ENCODE data around the gene SPACA4. TPM values are rescaled to one million over a fixed set of nuclear protein-coding genes. Genes with fewer than 3 reads are reported as not detected.

The SPACA4 gene
- polyA plus RNA-seq, 3 donors, result not detected

- Mint-ChIP-seq H3K4me3 (no peak overlapping the region), H3K9me3 (peaks cover 0 to 5% (median 0%) of the 10 kb centered on the region in 7 donors), H3K36me3 (no peaks in the 10 kb centered on the region), H3K27ac (no peak overlapping the region), H3K27me3 (ENCODE audit: low read depth in 3 of 3) (peaks cover 0 to 4% (median 4%) of the 10 kb centered on the region in 3 donors), H3K4me1 (peaks cover 12% of the 10 kb centered on the region)
- no peak overlapping the region for H3K4me3 ChIP-seq (replicated peaks in 1 of 3; ENCODE audit: low read depth in 2 of 3, low read length in 3 of 3)
- WGBS (ENCODE audit: insufficient coverage), result 80% methylated on average over 1 of the region's 3 CpGs
- DNase-seq, result no peak
- no peaks in the 10 kb centered on the region for H3K9me3 ChIP-seq (replicated peaks in 1 of 2; ENCODE audit: control insufficient read depth in 1 of 2, insufficient read depth in 1 of 2, low read length in 2 of 2)
- H2AFZ ChIP-seq (ENCODE audit: insufficient read depth, low read depth, low read length, poor library complexity, severe bottlenecking), result no peak overlapping the region
- TF ChIP-seq, protein P1, sequence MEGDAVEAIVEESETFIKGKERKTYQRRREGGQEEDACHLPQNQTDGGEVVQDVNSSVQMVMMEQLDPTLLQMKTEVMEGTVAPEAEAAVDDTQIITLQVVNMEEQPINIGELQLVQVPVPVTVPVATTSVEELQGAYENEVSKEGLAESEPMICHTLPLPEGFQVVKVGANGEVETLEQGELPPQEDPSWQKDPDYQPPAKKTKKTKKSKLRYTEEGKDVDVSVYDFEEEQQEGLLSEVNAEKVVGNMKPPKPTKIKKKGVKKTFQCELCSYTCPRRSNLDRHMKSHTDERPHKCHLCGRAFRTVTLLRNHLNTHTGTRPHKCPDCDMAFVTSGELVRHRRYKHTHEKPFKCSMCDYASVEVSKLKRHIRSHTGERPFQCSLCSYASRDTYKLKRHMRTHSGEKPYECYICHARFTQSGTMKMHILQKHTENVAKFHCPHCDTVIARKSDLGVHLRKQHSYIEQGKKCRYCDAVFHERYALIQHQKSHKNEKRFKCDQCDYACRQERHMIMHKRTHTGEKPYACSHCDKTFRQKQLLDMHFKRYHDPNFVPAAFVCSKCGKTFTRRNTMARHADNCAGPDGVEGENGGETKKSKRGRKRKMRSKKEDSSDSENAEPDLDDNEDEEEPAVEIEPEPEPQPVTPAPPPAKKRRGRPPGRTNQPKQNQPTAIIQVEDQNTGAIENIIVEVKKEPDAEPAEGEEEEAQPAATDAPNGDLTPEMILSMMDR (IDR thresholded peaks at IDR 0.05), result no peak
- H3K27ac ChIP-seq (ENCODE audit: low read depth in 1 of 2, low read length in 2 of 2), result no peak overlapping the region
- intact Hi-C loops (cut with micrococcal nuclease), result no loop called here
- no peak overlapping the region for H3K9ac ChIP-seq (ENCODE audit: insufficient read depth, low read length, poor library complexity, severe bottlenecking)
- H3K4me1 ChIP-seq (ENCODE audit: control insufficient read depth in 1 of 2, insufficient read depth in 2 of 2, low read length in 2 of 2), result peaks cover 12 to 16% of the 10 kb centered on the region in 2 donors
- H3K4me2 ChIP-seq (replicated peaks; ENCODE audit: extremely low read depth, low read length, poor library complexity, severe bottlenecking), result no peak overlapping the region
- no peaks in the 10 kb centered on the region for H3K36me3 ChIP-seq (replicated peaks in 1 of 2; ENCODE audit: control insufficient read depth in 1 of 2, insufficient read depth in 2 of 2, low read length in 2 of 2)
- H3K79me2 ChIP-seq (ENCODE audit: insufficient read depth, low read length), result no peaks in the 10 kb centered on the region
- no peaks in the 10 kb centered on the region for H3K27me3 ChIP-seq (ENCODE audit: control insufficient read depth in 2 of 2, insufficient read depth in 2 of 2, low read length in 2 of 2)
- no peaks in the 10 kb centered on the region for H4K20me1 ChIP-seq (ENCODE audit: insufficient read depth, low read length)
Observed at GRCh38 chr19:48578891-48579290, 27.7 kb upstream of the SPACA4 start.

DNA sequence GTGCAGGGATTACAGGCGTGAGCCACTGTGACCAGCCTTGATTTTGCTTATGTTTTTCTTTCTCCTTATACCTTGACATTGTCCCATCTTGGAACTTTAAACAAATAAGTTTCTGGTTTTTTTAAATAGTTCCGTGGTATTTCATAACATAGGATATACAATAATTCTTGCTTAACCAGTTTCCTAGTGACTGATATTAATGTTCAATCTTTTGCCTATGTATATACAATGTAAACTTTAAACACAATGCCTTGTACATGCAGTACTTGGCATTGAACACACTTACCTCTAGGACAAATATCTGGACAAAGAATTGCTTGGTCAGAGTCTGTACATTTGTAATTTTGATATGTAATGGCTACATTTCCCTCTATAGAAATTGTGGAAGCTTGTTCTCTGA lies 24.4 kb upstream of the SPACA4 start:
- H3K27me3 Mint-ChIP-seq (ENCODE audit: low read depth in 3 of 3), result peaks cover 2 to 4% (median 3%) of the 10 kb centered on the region in 3 donors
- Histone ChIP-seq H3K4me2 (replicated peaks; ENCODE audit: extremely low read depth, low read length, poor library complexity, severe bottlenecking) (no peak overlapping the region), H3K27me3 (ENCODE audit: control insufficient read depth in 2 of 2, insufficient read depth in 2 of 2, low read length in 2 of 2) (no peaks in the 10 kb centered on the region), H4K20me1 (ENCODE audit: insufficient read depth, low read length) (no peaks in the 10 kb centered on the region), H3K36me3 (replicated peaks in 1 of 2; ENCODE audit: control insufficient read depth in 1 of 2, insufficient read depth in 2 of 2, low read length in 2 of 2) (no peaks in the 10 kb centered on the region), H3K9ac (ENCODE audit: insufficient read depth, low read length, poor library complexity, severe bottlenecking) (no peak overlapping the region), H3K27ac (ENCODE audit: low read depth in 1 of 2, low read length in 2 of 2) (no peak overlapping the region), H2AFZ (ENCODE audit: insufficient read depth, low read depth, low read length, poor library complexity, severe bottlenecking) (no peak overlapping the region), H3K79me2 (ENCODE audit: insufficient read depth, low read length) (no peaks in the 10 kb centered on the region), H3K4me3 (replicated peaks in 1 of 3; ENCODE audit: low read depth in 2 of 3, low read length in 3 of 3) (no peak overlapping the region), H3K4me1 (ENCODE audit: control insufficient read depth in 1 of 2, insufficient read depth in 2 of 2, low read length in 2 of 2) (peaks cover 15 to 19% of the 10 kb centered on the region in 2 donors), H3K9me3 (replicated peaks in 1 of 2; ENCODE audit: control insufficient read depth in 1 of 2, insufficient read depth in 1 of 2, low read length in 2 of 2) (no peaks in the 10 kb centered on the region)
- H3K4me3 Mint-ChIP-seq, result no peak overlapping the region
- TF ChIP-seq, protein P1 (IDR thresholded peaks at IDR 0.05), result no peak
- peak overlapping the region in 1 of 7 donors; percentile 15 for H3K27ac Mint-ChIP-seq
- no peak for DNase-seq
- peaks cover 19% of the 10 kb centered on the region for H3K4me1 Mint-ChIP-seq
- 60% methylated on average over 1 of the region's 2 CpGs for WGBS (ENCODE audit: insufficient coverage)
- H3K9me3 Mint-ChIP-seq, result peaks cover 0 to 8% (median 3%) of the 10 kb centered on the region in 7 donors
- intact Hi-C loops (cut with micrococcal nuclease), result loop anchor here in 1 of 2 donors (10.0 kb wide), 1 partner anchor 257 kb away; the partner anchor contains the start of gene EMP3
- no peaks in the 10 kb centered on the region for H3K36me3 Mint-ChIP-seq
